A549 (cell line): ENCODE data around the gene IRF3. TPM values are rescaled to one million over a fixed set of nuclear protein-coding genes. Genes with fewer than 3 reads are reported as not detected.
A peak's percentile ranks its signal among the peaks of the same experiment; 100 is the strongest.
"Not testable (repeated sequence)": the region's sequence is repeated elsewhere in the genome, so short reads cannot be mapped to it uniquely, and the experiment has no call there.

Experiments
- ATAC-seq, 2 experiments: fragments of 200-7000 bp in 1 of 2; fragments of >200 bp in 1 of 2; cut with Nextera tagmentation in 1 of 2; cut with Tn5 transposase in 1 of 2; 3 replicates each; pipeline versions ENCODE4 v1.8.0 to v1.9.1; 2018 to 2020; ENCODE audit warnings: mild to moderate bottlenecking in 1 of 2, moderate library complexity in 1 of 2
- CTCF ChIA-PET: fragments of 300-600 bp; sonication (Branson Sonifier 250); formaldehyde crosslinking; extraction: SDS; loops from one replicate; lab custom pipeline; 2021; ENCODE audit warnings: antibody characterized with exemption, inconsistent platforms; lab: Yijun Ruan, JAX
- POLR2A ChIA-PET: fragments of 350-600 bp; formaldehyde crosslinking; extraction: SDS; loops from one replicate; lab custom pipeline; 2021; ENCODE audit warnings: antibody characterized with exemption, inconsistent platforms; lab: Yijun Ruan, JAX
- DNase-seq, 2 experiments: peaks; one replicate each; pipeline versions ENCODE4 v3.0.0 to v3.0.0-alpha.2; 2011 to 2016; ENCODE audit warnings: low read depth in 1 of 2, low spot score in 1 of 2
- FAIRE-seq: peaks from 2 replicates; lab custom pipeline; 2011; peaks lifted over from hg19 to GRCh38; lab: Jason Lieb, UNC
- H3K27ac ChIP-seq, 2 experiments: fragments of >200 bp; sonication (Bioruptor Twin); formaldehyde crosslinking; 3 replicates each; pipeline ENCODE4 v1.5.1; 2016 to 2017
- H3K4me1 ChIP-seq: fragments of >200 bp; sonication (Bioruptor Twin); formaldehyde crosslinking; 3 replicates; pipeline ENCODE4 v1.6.1; 2016
- H3K4me2 ChIP-seq: fragments of >200 bp; sonication (Bioruptor Twin); formaldehyde crosslinking; 3 replicates; pipeline ENCODE4 v1.6.1; 2016
- H3K4me3 ChIP-seq: fragments of >200 bp; sonication (Bioruptor Twin); formaldehyde crosslinking; 3 replicates; pipeline ENCODE4 v1.5.1; 2016
- H3K9me3 ChIP-seq: fragments of >200 bp; sonication (Bioruptor Twin); formaldehyde crosslinking; 3 replicates; pipeline ENCODE4 v1.6.1; 2016
- EHF ChIP-seq: fragments of 250-450 bp; sonication (Bioruptor Pico); IDR thresholded peaks from 2 replicates; pipeline ENCODE4 v1.5.0; 2020; ENCODE audit warnings: mild to moderate bottlenecking
- EHMT2 ChIP-seq: fragments of 200-600 bp; sonication (generic); IDR thresholded peaks from 2 replicates; pipeline ENCODE4 v1.6.1; 2016; ENCODE audit warnings: antibody characterized with exemption, low read depth, mild to moderate bottlenecking, moderate library complexity
- ESRRA ChIP-seq: fragments of 150-350 bp; IDR thresholded peaks from 2 replicates; pipeline ENCODE4 v1.6.1; 2014; ENCODE audit warnings: mild to moderate bottlenecking, low read length, borderline replicate concordance
- FOSB ChIP-seq: fragments of 250-450 bp; sonication (Bioruptor Pico); IDR thresholded peaks from 2 replicates; pipeline ENCODE4 v1.5.0; 2020; ENCODE audit warnings: mild to moderate bottlenecking, moderate library complexity
- FOSL2 ChIP-seq, 2 experiments: fragments of 450-650 bp in 1 of 2; fragments of >200 bp in 1 of 2; sonication (Bioruptor Twin) in 1 of 2; formaldehyde crosslinking; IDR thresholded peaks; 2 replicates each; pipeline versions ENCODE4 v1.5.0 to v1.6.1; 2016 to 2020; ENCODE audit warnings: mild to moderate bottlenecking in 1 of 2, moderate library complexity in 1 of 2
- GATA3 ChIP-seq: IDR thresholded peaks from 2 replicates; pipeline ENCODE4 v1.6.1; 2012; ENCODE audit warnings: borderline replicate concordance
- HDAC2 ChIP-seq: fragments of 200-600 bp; sonication (generic); IDR thresholded peaks from 2 replicates; pipeline ENCODE4 v1.6.1; 2016
- JUN ChIP-seq, 2 experiments: fragments of >200 bp; sonication (Bioruptor Twin); formaldehyde crosslinking; IDR thresholded peaks; 2 replicates in 1 of 2; 3 replicates in 1 of 2; pipeline ENCODE4 v1.6.1; 2016 to 2017
- MAFK ChIP-seq: fragments of 450-650 bp; IDR thresholded peaks from 2 replicates; pipeline ENCODE4 v1.6.1; 2014; ENCODE audit not compliant: partially characterized antibody
- MYC ChIP-seq: IDR thresholded peaks from 2 replicates; pipeline ENCODE4 v1.6.1; 2012; ENCODE audit warnings: mild to moderate bottlenecking, inconsistent platforms, low read length, improper control_type of control experiment, borderline replicate concordance
- NPAS2 ChIP-seq: fragments of 250-450 bp; sonication (Bioruptor Pico); IDR thresholded peaks from 2 replicates; pipeline ENCODE4 v1.8.0; 2022; ENCODE audit warnings: mild to moderate bottlenecking, moderate library complexity, borderline replicate concordance
- PHF8 ChIP-seq: fragments of 200-600 bp; sonication (generic); IDR thresholded peaks from 2 replicates; pipeline ENCODE4 v1.6.1; 2016; ENCODE audit warnings: low read depth, mild to moderate bottlenecking, antibody characterized with exemption, moderate library complexity, borderline replicate concordance
- RARB ChIP-seq: fragments of 250-450 bp; sonication (Bioruptor Pico); IDR thresholded peaks from 2 replicates; pipeline ENCODE4 v1.8.0; 2021; ENCODE audit warnings: mild to moderate bottlenecking, moderate library complexity
- RFX5 ChIP-seq: fragments of 450-650 bp; IDR thresholded peaks from 2 replicates; pipeline ENCODE4 v1.7.1; 2014; ENCODE audit warnings: antibody characterized with exemption, mild to moderate bottlenecking, moderate library complexity
- TFCP2L1 ChIP-seq: fragments of 250-450 bp; sonication (Bioruptor Pico); IDR thresholded peaks from 2 replicates; pipeline ENCODE4 v1.5.0; 2021; ENCODE audit warnings: mild to moderate bottlenecking
- ZNF302 ChIP-seq: fragments of 250-450 bp; sonication (Bioruptor Pico); IDR thresholded peaks from 2 replicates; pipeline ENCODE4 v1.9.0; 2021; ENCODE audit warnings: inconsistent platforms, mild to moderate bottlenecking, moderate library complexity
- WGBS: methylation state at CpG from one replicate; pipeline ENCODE4 v1.1.6; 2017; ENCODE audit errors: missing lambda C conversion rate; 5-methylcytosine and 5-hydroxymethylcytosine counted together
- polyA plus RNA-seq, 4 experiments: library from polyadenylated mRNA; depleted of rRNA in 3 of 4; stranded (reverse); fragments of >200 nt; fragmentation: RNase III in 1 of 4; extraction: RNeasy Plus Mini Kit Qiagen cat#74134 plus additional on column Dnase treatment in 1 of 4; gene quantifications; 2 replicates in 3 of 4; 3 replicates in 1 of 4; pipeline ENCODE4 v1.2.3, GENCODE V29; 2011 to 2017
- TF ChIP-seq, protein P1 (sequence below): IDR thresholded peaks from 2 replicates; pipeline ENCODE4 v1.6.1; 2012
- TF ChIP-seq, protein P2 (sequence below): fragments of 450-650 bp; IDR thresholded peaks from 2 replicates; pipeline ENCODE4 v1.6.1; 2014; ENCODE audit warnings: antibody characterized with exemption
- TF ChIP-seq, protein P3 (sequence below): fragments of >200 bp; sonication (Bioruptor Twin); formaldehyde crosslinking; IDR thresholded peaks from 2 replicates; pipeline ENCODE4 v1.6.1; 2016
- TF ChIP-seq, protein P4 (sequence below): fragments of >200 bp; sonication (Bioruptor Twin); formaldehyde crosslinking; IDR thresholded peaks from 3 replicates; pipeline ENCODE4 v1.5.1; 2016
- TF ChIP-seq, protein P5 (sequence below): fragments of 250-450 bp; sonication (Bioruptor Pico); IDR thresholded peaks from 2 replicates; pipeline ENCODE4 v1.5.0; 2020; ENCODE audit warnings: low read depth, mild to moderate bottlenecking, moderate library complexity

The IRF3 gene
- polyA plus RNA-seq, 2 of the 4 experiments (the other 2 are of a cell fraction): 54.0 to 103 TPM

DNA sequence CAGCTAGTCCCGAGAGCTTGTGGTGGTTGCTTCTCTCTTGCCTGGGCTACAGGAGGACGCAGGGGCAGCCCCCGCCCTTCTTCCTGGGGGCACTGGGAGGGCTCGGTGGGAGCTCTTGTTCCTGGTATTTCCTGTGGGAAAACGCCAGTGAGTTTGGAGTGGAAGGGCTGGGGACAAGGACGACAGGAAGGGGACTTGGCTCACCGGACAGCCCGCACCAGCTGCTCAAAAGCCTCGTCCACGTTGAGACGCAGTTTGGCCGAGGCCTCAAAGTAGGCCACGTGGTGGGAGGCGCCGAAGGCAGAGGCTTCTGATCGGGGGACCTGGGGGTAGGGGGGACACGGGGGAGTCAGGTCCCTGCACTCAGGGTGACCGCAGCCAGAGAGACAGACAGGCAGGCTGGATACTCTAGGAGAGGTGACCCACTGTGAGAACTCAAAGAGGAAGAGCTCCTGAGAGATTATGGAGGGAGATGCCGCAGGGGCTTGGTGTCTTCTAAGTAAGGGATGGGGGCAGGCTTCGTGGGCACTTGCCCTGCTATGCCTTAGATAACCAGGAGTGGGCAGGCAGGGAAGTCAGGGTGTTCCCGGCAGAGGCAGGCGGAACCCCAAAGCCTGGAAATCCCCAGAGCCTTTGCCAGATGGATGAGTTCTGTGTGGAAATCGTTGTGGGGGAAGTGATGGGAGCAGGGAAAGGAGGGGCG is 30.0 kb downstream of the IRF3 start:
- TF ChIP-seq EHF: no peak
- peak; percentile 37; the same call in 1 of the 2 replicates for TF ChIP-seq FOSB
- POLR2A ChIA-PET: interaction anchor here (0.9 kb wide), 1 partner anchor 41 kb away, joined by 3 read pairs; no protein-coding TSS in a partner anchor
- CTCF ChIA-PET: interaction anchor here (0.7 to 1.8 kb wide), 4 partner anchors 21 to 65 kb away, joined by 3 to 4 read pairs (median 4); no protein-coding TSS in a partner anchor
- 80% methylated on average over 24 of the region's 24 CpGs for WGBS
- Histone ChIP-seq H3K4me1 (peaks cover 20% of the 10 kb centered on the region), H3K27ac (peak overlapping the region in 1 of 2 experiments; percentile 26; a peak in 2 of 6 replicates), H3K4me2 (no peak overlapping the region), H3K9me3 (no peaks in the 10 kb centered on the region), H3K4me3 (no peak overlapping the region)
- DNase-seq: peak in 1 of 2 experiments; percentile 50
- no peak for ATAC-seq
- no peak for FAIRE-seq

DNA sequence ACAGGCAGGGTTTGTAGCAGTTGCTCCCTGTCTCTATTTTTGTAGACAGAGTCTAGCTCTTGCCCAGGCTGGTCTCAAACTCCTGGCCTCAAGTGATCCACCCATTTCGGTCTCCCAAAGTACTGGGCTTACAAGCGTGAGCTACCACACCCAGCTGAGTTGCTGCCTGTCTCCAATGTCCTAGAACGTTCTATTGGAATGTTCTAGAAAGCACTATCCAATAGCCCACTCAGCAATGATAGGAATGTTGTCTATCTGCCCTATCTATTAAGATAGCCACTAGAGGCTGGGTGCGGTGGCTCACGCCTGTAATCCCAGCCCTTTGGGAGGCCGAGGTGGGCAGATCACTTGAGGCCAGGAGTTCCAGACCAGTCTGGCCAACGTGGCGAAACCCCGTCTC is 32.4 kb downstream of the IRF3 start:
- DNase-seq, H3K4me3 ChIP-seq, FAIRE-seq, H3K4me1 ChIP-seq, ATAC-seq, H3K9me3 ChIP-seq, H3K4me2 ChIP-seq, POLR2A ChIA-PET, H3K27ac ChIP-seq: not testable (repeated sequence)
- WGBS: 84% methylated on average over 9 of the region's 9 CpGs
- CTCF ChIA-PET: interaction anchor here (0.6 to 3.9 kb wide), 3 partner anchors 23 to 87 kb away, joined by 3 to 11 read pairs (median 5); no protein-coding TSS in a partner anchor

DNA sequence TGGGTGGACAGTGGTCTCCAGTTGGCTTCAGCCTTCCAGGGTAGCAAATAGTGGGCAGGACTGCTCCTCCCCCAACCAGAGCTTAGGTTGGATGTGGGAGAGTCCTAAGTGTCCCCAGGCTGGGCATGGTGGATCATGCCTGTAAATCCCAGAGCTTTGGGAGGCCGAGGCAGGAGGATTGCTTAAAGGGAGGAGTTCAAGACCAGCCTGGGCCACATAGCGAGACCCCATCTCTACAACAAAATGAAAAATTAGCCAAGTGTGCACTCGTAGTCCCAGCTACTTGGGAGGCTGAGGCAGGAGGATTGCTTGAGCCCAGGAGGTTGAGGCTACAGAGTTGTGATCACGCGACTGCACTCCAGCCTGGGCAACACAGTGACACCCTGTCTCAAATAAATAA is 33.1 kb downstream of the IRF3 start:
- peaks cover 2% of the 10 kb centered on the region; the same call in 2 of the 3 replicates for H3K4me1 ChIP-seq
- H3K4me2 ChIP-seq: no peak overlapping the region
- DNase-seq (no peak), ATAC-seq (no peak), FAIRE-seq (no peak)
- no peak overlapping the region for H3K4me3 ChIP-seq
- POLR2A ChIA-PET: interaction anchor here (2.1 kb wide), 1 partner anchor 8 kb away, joined by 8 read pairs; the partner anchor contains the start of gene RRAS
- no peaks in the 10 kb centered on the region for H3K9me3 ChIP-seq
- 97% methylated on average over 5 of the region's 5 CpGs for WGBS
- no peak overlapping the region for H3K27ac ChIP-seq
- TF ChIP-seq JUN (IDR thresholded peaks at IDR 0.05): no peak
- TF ChIP-seq, protein P1, sequence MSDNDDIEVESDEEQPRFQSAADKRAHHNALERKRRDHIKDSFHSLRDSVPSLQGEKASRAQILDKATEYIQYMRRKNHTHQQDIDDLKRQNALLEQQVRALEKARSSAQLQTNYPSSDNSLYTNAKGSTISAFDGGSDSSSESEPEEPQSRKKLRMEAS: no peak
- no peak for TF ChIP-seq GATA3
- TF ChIP-seq, protein P2, sequence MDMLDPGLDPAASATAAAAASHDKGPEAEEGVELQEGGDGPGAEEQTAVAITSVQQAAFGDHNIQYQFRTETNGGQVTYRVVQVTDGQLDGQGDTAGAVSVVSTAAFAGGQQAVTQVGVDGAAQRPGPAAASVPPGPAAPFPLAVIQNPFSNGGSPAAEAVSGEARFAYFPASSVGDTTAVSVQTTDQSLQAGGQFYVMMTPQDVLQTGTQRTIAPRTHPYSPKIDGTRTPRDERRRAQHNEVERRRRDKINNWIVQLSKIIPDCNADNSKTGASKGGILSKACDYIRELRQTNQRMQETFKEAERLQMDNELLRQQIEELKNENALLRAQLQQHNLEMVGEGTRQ: no peak
- no peak for TF ChIP-seq HDAC2
- TF ChIP-seq RFX5: no peak
- no peak for TF ChIP-seq EHMT2
- no peak for TF ChIP-seq MYC
- TF ChIP-seq RARB (CRISPR knock-in tag): no peak
- TF ChIP-seq FOSL2 (IDR thresholded peaks at IDR 0.05): no peak
- no peak for TF ChIP-seq FOSL2 (CRISPR knock-in tag; IDR thresholded peaks at IDR 0.05)
- TF ChIP-seq NPAS2 (CRISPR knock-in tag): no peak
- TF ChIP-seq, protein P3, sequence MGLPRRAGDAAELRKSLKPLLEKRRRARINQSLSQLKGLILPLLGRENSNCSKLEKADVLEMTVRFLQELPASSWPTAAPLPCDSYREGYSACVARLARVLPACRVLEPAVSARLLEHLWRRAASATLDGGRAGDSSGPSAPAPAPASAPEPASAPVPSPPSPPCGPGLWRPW: no peak
- no peak for TF ChIP-seq MAFK
- no peak for TF ChIP-seq PHF8
- TF ChIP-seq TFCP2L1 (CRISPR knock-in tag): no peak
- TF ChIP-seq, protein P4, sequence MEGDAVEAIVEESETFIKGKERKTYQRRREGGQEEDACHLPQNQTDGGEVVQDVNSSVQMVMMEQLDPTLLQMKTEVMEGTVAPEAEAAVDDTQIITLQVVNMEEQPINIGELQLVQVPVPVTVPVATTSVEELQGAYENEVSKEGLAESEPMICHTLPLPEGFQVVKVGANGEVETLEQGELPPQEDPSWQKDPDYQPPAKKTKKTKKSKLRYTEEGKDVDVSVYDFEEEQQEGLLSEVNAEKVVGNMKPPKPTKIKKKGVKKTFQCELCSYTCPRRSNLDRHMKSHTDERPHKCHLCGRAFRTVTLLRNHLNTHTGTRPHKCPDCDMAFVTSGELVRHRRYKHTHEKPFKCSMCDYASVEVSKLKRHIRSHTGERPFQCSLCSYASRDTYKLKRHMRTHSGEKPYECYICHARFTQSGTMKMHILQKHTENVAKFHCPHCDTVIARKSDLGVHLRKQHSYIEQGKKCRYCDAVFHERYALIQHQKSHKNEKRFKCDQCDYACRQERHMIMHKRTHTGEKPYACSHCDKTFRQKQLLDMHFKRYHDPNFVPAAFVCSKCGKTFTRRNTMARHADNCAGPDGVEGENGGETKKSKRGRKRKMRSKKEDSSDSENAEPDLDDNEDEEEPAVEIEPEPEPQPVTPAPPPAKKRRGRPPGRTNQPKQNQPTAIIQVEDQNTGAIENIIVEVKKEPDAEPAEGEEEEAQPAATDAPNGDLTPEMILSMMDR: no peak
- TF ChIP-seq ZNF302: no peak
- TF ChIP-seq, protein P5, sequence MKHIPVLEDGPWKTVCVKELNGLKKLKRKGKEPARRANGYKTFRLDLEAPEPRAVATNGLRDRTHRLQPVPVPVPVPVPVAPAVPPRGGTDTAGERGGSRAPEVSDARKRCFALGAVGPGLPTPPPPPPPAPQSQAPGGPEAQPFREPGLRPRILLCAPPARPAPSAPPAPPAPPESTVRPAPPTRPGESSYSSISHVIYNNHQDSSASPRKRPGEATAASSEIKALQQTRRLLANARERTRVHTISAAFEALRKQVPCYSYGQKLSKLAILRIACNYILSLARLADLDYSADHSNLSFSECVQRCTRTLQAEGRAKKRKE (CRISPR knock-in tag): no peak
- no peak for TF ChIP-seq ESRRA
- CTCF ChIA-PET: interaction anchor here (1.1 to 3.9 kb wide), 5 partner anchors 10 to 45 kb away, joined by 3 to 11 read pairs (median 5); partner anchors contain the start of gene PRMT1
